Peyer's patch (tissue), 4 donors: ENCODE data around the gene SLC5A12.

ENCODE experiments used
- CTCF ChIP-seq, 6 experiments: fragments of 450-650 bp in 4 of 6; fragments of 200-600 bp in 2 of 6; sonication (generic) in 1 of 6; IDR thresholded peaks; one replicate each; pipeline ENCODE4 v1.5.1; 2017 to 2019; ENCODE audit warnings: antibody characterized with exemption in 6 of 6, mild to moderate bottlenecking in 3 of 6, moderate library complexity in 1 of 6
- POLR2A ChIP-seq, 2 donors: fragments of 450-650 bp; IDR thresholded peaks; one replicate each; pipeline ENCODE4 v1.5.1; 2017; ENCODE audit warnings: antibody characterized with exemption in 2 of 2, mild to moderate bottlenecking in 2 of 2, moderate library complexity in 2 of 2

DNA sequence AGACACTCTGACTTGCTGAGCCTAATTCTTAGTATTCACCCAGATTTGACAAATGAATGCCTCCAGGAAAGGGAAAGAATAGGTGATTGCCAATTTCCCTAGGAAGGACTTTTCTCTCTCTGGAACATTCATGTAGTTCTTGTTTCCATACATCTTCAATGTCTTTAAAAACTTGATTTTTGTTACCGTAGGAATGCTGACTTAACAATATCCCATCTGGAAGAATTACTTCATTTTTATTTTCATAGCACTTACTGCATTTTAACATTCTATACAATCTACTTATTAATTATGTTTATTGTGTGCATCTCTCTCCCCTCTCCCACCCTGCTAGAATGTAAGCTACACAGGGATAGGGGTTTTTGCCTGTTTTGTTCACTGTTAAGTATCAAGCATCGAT is 66.6 kb downstream of the SLC5A12 start:
- no peak for TF ChIP-seq CTCF (IDR thresholded peaks at IDR 0.05)
- no peak for TF ChIP-seq POLR2A (IDR thresholded peaks at IDR 0.05)
